Peyer's patch (tissue), 4 donors: Measurements from ENCODE around the gene STX10.

Experiments
- CTCF ChIP-seq, 6 experiments: fragments of 450-650 bp in 4 of 6; fragments of 200-600 bp in 2 of 6; sonication (generic) in 1 of 6; IDR thresholded peaks; one replicate each; pipeline ENCODE4 v1.5.1; 2017 to 2019; ENCODE audit warnings: antibody characterized with exemption in 6 of 6, mild to moderate bottlenecking in 3 of 6, moderate library complexity in 1 of 6
- POLR2A ChIP-seq, 2 donors: fragments of 450-650 bp; IDR thresholded peaks; one replicate each; pipeline ENCODE4 v1.5.1; 2017; ENCODE audit warnings: antibody characterized with exemption in 2 of 2, mild to moderate bottlenecking in 2 of 2, moderate library complexity in 2 of 2

- no peak for TF ChIP-seq CTCF (IDR thresholded peaks at IDR 0.05)
- no peak for TF ChIP-seq POLR2A (IDR thresholded peaks at IDR 0.05)
These were observed 15.2 kb upstream of the STX10 start for GRCh38 chr19:13165162-13165997.
